HEK293 (cell line): ENCODE results near the gene CEP70.
"Not testable (repeated sequence)": the region's sequence is repeated elsewhere in the genome, so short reads cannot be mapped to it uniquely, and the experiment has no call there.

Experiments used
- CTCF ChIA-PET: fragments of 350-600 bp; formaldehyde crosslinking; extraction: SDS; loops from one replicate; lab custom pipeline; 2021; ENCODE audit warnings: antibody characterized with exemption; lab: Yijun Ruan, JAX
- POLR2A ChIA-PET: fragments of 300-600 bp; formaldehyde crosslinking; extraction: SDS; loops from one replicate; lab custom pipeline; 2020; ENCODE audit warnings: antibody characterized with exemption, inconsistent platforms; lab: Yijun Ruan, JAX
- H3K27ac ChIP-seq: fragments of 200-500 bp; sonication (Bioruptor generic); 2 replicates; pipeline ENCODE4 v1.5.1; 2014; ENCODE audit warnings: low read depth, low read length, control low read depth, inconsistent platforms; ENCODE audit errors: extremely low read depth
- H3K36me3 ChIP-seq, 2 experiments: fragments of 200-500 bp in 1 of 2; sonication (Bioruptor generic) in 1 of 2; 1 replicate in 1 of 2; 2 replicates in 1 of 2; pipeline ENCODE4 v1.5.1; 2014 to 2017; ENCODE audit warnings: inconsistent platforms in 2 of 2, low read length in 2 of 2; ENCODE audit not compliant: control insufficient read depth in 2 of 2, insufficient read depth in 1 of 2
- H3K4me1 ChIP-seq: fragments of 200-500 bp; sonication (Bioruptor generic); 2 replicates; pipeline ENCODE4 v1.5.1; 2014; ENCODE audit warnings: mild to moderate bottlenecking, low read length, inconsistent platforms; ENCODE audit not compliant: control insufficient read depth, insufficient read depth
- H3K4me3 ChIP-seq: 2 replicates; pipeline ENCODE4 v1.5.1; 2011; ENCODE audit warnings: low read depth, mild to moderate bottlenecking, control low read depth, low read length, moderate library complexity
- H3K9me3 ChIP-seq: fragments of 200-500 bp; sonication (Bioruptor generic); 2 replicates; pipeline ENCODE4 v1.5.1; 2014; ENCODE audit warnings: low read depth, low read length, inconsistent platforms; ENCODE audit not compliant: control insufficient read depth, insufficient read depth
- IKZF3 ChIP-seq: fragments of 450-650 bp; IDR thresholded peaks from 2 replicates; pipeline ENCODE4 v1.5.0; 2018; ENCODE audit warnings: missing biosample characterization, mild to moderate bottlenecking, missing genetic modification characterization, moderate library complexity
- OSR2 ChIP-seq: fragments of 450-650 bp; formaldehyde crosslinking; IDR thresholded peaks from 2 replicates; pipeline ENCODE4 v1.5.1; 2016; ENCODE audit warnings: missing biosample characterization, missing genetic modification characterization
- SETDB1 ChIP-seq: IDR thresholded peaks from one replicate; pipeline ENCODE4 v1.6.1; 2017; ENCODE audit warnings: mild to moderate bottlenecking, low read length, moderate library complexity, mixed read lengths; ENCODE audit not compliant: insufficient read length
- ZBTB48 ChIP-seq: fragments of 450-650 bp; formaldehyde crosslinking; IDR thresholded peaks from 2 replicates; pipeline ENCODE4 v1.5.1; 2016; ENCODE audit warnings: missing biosample characterization, missing genetic modification characterization
- ZFP69B ChIP-seq: fragments of 450-650 bp; formaldehyde crosslinking; IDR thresholded peaks from 2 replicates; pipeline ENCODE4 v1.5.1; 2016; ENCODE audit warnings: missing biosample characterization, missing genetic modification characterization
- ZIC2 ChIP-seq: fragments of 450-650 bp; formaldehyde crosslinking; IDR thresholded peaks from 2 replicates; pipeline ENCODE4 v1.5.1; 2016; ENCODE audit warnings: missing biosample characterization, missing genetic modification characterization
- ZNF280C ChIP-seq: fragments of 450-650 bp; formaldehyde crosslinking; IDR thresholded peaks from 2 replicates; pipeline ENCODE4 v1.5.1; 2016; ENCODE audit warnings: missing biosample characterization, missing genetic modification characterization
- ZNF354C ChIP-seq: fragments of 450-650 bp; formaldehyde crosslinking; IDR thresholded peaks from 2 replicates; pipeline ENCODE4 v1.5.1; 2016; ENCODE audit warnings: missing biosample characterization, missing genetic modification characterization, low read depth, borderline replicate concordance
- ZNF501 ChIP-seq: fragments of 450-650 bp; formaldehyde crosslinking; IDR thresholded peaks from 2 replicates; pipeline ENCODE4 v1.5.1; 2016; ENCODE audit warnings: missing biosample characterization, missing genetic modification characterization
- ZNF549 ChIP-seq: fragments of 450-650 bp; IDR thresholded peaks from 2 replicates; pipeline ENCODE4 v1.5.1; 2018; ENCODE audit warnings: missing biosample characterization, missing genetic modification characterization, mild to moderate bottlenecking, inconsistent platforms, moderate library complexity
- ZNF654 ChIP-seq: fragments of 450-650 bp; formaldehyde crosslinking; IDR thresholded peaks from 2 replicates; pipeline ENCODE4 v1.5.1; 2016; ENCODE audit warnings: low read depth, missing biosample characterization, missing genetic modification characterization
- ZNF704 ChIP-seq: fragments of 450-650 bp; formaldehyde crosslinking; IDR thresholded peaks from 2 replicates; pipeline ENCODE4 v1.5.1; 2016; ENCODE audit warnings: missing biosample characterization, missing genetic modification characterization
- ZNF768 ChIP-seq: fragments of 450-650 bp; formaldehyde crosslinking; IDR thresholded peaks from 2 replicates; pipeline ENCODE4 v1.5.1; 2018; ENCODE audit warnings: missing biosample characterization, mild to moderate bottlenecking, missing genetic modification characterization
- ZNF843 ChIP-seq: fragments of 450-650 bp; formaldehyde crosslinking; IDR thresholded peaks from 2 replicates; pipeline ENCODE4 v1.5.1; 2016; ENCODE audit warnings: missing biosample characterization, missing genetic modification characterization
- ZXDB ChIP-seq: fragments of 450-650 bp; formaldehyde crosslinking; IDR thresholded peaks from 2 replicates; pipeline ENCODE4 v1.5.1; 2016; ENCODE audit warnings: missing biosample characterization, missing genetic modification characterization

CEP70 gene

GRCh38 chr3:138491971-138492370, 102.1 kb downstream of the CEP70 start:
- no peak for TF ChIP-seq ZNF843 (tag by site-specific recombination)
- CTCF ChIA-PET, result no interaction called here
- Histone ChIP-seq H3K4me3 (no peak overlapping the region), H3K36me3 (peaks cover 0 to 12% of the 10 kb centered on the region in 2 experiments; a peak in 1 of 3 replicates), H3K27ac (no peak overlapping the region), H3K9me3 (no peaks in the 10 kb centered on the region), H3K4me1 (no peaks in the 10 kb centered on the region)
- POLR2A ChIA-PET, result no interaction called here

DNA sequence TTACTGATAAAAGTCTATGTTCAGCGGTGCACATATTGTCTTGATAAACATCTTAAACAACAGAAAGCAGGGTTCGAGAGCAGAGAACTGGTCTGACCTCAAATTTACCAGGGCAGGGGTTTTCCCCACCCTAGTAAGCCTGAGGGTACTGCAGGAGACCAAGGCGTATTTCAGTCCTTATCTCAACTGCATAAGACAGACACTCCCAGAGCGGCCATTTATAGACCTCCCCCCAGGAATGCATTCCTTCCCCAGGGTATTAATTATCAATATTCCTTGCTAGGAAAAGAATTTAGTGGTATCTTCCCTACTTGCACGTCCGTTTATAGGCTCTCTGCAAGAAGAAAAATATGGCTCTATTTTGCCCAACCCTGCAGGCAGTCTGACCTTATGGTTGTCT, 107.5 kb downstream of the CEP70 start:
- H3K9me3 ChIP-seq, H3K4me1 ChIP-seq, CTCF ChIA-PET, H3K4me3 ChIP-seq, H3K36me3 ChIP-seq, H3K27ac ChIP-seq, POLR2A ChIA-PET: not testable (repeated sequence)
- TF ChIP-seq SETDB1, result peak; percentile 62

- H3K27ac ChIP-seq, H3K36me3 ChIP-seq, POLR2A ChIA-PET, H3K4me1 ChIP-seq, H3K4me3 ChIP-seq, H3K9me3 ChIP-seq: not testable (repeated sequence)
- CTCF ChIA-PET, result interaction anchor here (0.6 kb wide), 2 partner anchors 13 to 451 kb away, joined by 3 read pairs; no protein-coding TSS in a partner anchor
Observed at GRCh38 chr3:138484672-138485071, 109.4 kb downstream of the CEP70 start.

GRCh38 chr3:138479438-138479863, 114.6 kb downstream of the CEP70 start:
- Histone ChIP-seq H3K36me3 (no peaks in the 10 kb centered on the region), H3K9me3 (no peaks in the 10 kb centered on the region), H3K4me3 (no peak overlapping the region), H3K27ac (no peak overlapping the region), H3K4me1 (no peaks in the 10 kb centered on the region)
- no peak for TF ChIP-seq ZNF354C
- TF ChIP-seq ZNF654 (tag by site-specific recombination), result peak; percentile 66
- TF ChIP-seq ZXDB, result no peak
- ChIA-PET CTCF (interaction anchor here (0.6 to 4.0 kb wide), 29 partner anchors 9 to 887 kb away, joined by 3 to 22 read pairs (median 4); partner anchors contain the start of gene CEP70), POLR2A (interaction anchor here (0.6 to 1.0 kb wide), 2 partner anchors 115 to 457 kb away, joined by 3 read pairs; partner anchors contain the start of gene CEP70)

DNA sequence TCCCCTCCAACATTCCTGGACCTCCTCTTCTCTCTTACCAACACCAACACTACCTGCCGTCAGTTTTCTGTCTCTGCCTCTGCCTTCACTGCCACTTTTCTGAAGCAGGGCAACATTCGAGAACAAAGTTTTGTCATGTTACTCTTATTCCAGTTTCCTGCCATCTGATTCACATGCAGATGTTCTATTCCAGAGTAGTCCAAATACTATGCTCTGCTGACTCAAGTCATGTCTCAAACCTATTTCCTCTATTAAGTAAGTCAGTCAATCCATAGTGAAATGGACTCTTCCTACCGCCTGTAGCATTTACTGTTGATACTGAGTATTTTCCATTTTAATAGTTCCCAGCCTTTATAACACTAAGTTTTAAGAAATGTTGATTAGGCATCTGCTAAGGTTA, 116.3 kb downstream of the CEP70 start:
- CTCF ChIA-PET, result interaction anchor here (1.2 to 4.0 kb wide), 5 partner anchors 60 to 503 kb away, joined by 3 to 22 read pairs (median 6); no protein-coding TSS in a partner anchor
- POLR2A ChIA-PET, result no interaction called here
- no peaks in the 10 kb centered on the region for H3K36me3 ChIP-seq
- TF ChIP-seq OSR2 (tag by site-specific recombination) (no peak), ZNF549 (tag by site-specific recombination) (no peak), ZIC2 (no peak), ZNF704 (no peak), ZNF501 (tag by site-specific recombination) (no peak), ZNF768 (tag by site-specific recombination) (no peak), ZBTB48 (tag by site-specific recombination) (no peak), ZNF280C (tag by site-specific recombination) (no peak), ZFP69B (tag by site-specific recombination) (no peak), IKZF3 (tag by site-specific recombination) (no peak)
- H3K4me3 ChIP-seq, result no peak overlapping the region
- no peaks in the 10 kb centered on the region for H3K4me1 ChIP-seq
- H3K9me3 ChIP-seq, result no peaks in the 10 kb centered on the region
- no peak overlapping the region for H3K27ac ChIP-seq
